ENCODE results near the gene NRXN3.

Gene NRXN3

DNA sequence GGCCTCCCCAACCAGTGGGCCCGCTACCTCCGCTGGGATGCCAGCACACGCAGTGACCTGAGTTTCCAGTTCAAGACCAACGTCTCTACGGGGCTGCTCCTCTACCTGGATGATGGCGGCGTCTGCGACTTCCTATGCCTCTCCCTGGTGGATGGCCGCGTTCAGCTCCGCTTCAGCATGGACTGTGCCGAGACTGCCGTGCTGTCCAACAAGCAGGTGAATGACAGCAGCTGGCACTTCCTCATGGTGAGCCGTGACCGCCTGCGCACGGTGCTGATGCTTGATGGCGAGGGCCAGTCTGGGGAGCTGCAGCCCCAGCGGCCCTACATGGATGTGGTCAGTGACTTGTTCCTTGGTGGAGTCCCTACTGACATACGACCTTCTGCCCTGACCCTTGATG lies 73.0 kb downstream of the NRXN3 start:
- Histone ChIP-seq H3K4me3 (ENCODE audit: severe bottlenecking) (no peak overlapping the region), H3K27ac (ENCODE audit: poor library complexity, severe bottlenecking) (no peak overlapping the region), H3K36me3 (ENCODE audit: low read depth) (no peaks in the 10 kb centered on the region), H3K4me1 (ENCODE audit: insufficient read depth, poor library complexity, severe bottlenecking) (no peaks in the 10 kb centered on the region), H3K27me3 (ENCODE audit: insufficient read depth, poor library complexity, severe bottlenecking) (peaks cover 46% of the 10 kb centered on the region), H3K9me3 (ENCODE audit: severe bottlenecking) (no peaks in the 10 kb centered on the region)
- DNase-seq (ENCODE audit: low spot score), result no peak
- ATAC-seq (ENCODE audit: low read depth), result no peak
- TF ChIP-seq, protein P1, sequence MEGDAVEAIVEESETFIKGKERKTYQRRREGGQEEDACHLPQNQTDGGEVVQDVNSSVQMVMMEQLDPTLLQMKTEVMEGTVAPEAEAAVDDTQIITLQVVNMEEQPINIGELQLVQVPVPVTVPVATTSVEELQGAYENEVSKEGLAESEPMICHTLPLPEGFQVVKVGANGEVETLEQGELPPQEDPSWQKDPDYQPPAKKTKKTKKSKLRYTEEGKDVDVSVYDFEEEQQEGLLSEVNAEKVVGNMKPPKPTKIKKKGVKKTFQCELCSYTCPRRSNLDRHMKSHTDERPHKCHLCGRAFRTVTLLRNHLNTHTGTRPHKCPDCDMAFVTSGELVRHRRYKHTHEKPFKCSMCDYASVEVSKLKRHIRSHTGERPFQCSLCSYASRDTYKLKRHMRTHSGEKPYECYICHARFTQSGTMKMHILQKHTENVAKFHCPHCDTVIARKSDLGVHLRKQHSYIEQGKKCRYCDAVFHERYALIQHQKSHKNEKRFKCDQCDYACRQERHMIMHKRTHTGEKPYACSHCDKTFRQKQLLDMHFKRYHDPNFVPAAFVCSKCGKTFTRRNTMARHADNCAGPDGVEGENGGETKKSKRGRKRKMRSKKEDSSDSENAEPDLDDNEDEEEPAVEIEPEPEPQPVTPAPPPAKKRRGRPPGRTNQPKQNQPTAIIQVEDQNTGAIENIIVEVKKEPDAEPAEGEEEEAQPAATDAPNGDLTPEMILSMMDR (IDR thresholded peaks at IDR 0.05; ENCODE audit: poor library complexity, severe bottlenecking), result no peak

DNA sequence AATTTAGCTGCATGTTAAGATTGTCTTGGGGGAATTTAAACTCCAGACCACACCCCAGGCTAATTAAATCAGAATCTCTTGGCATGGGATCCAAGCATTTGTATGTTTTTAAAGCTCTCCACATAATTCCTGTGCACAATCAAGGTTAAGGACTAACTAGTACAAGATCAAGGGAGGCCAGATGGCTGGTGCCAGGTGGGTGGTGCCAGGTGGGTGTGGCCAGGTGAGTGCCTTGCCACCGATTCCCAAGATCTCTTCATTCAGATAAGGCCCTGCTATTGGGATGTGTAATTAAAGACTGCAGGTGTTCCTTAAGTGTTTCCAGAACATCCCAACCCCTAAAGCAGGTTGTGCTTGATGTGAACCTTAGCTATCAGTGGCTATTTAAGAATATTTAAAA lies 75.1 kb downstream of the NRXN3 start:
- DNase-seq (ENCODE audit: low spot score) (no peak), ATAC-seq (ENCODE audit: low read depth) (no peak)
- peaks cover 40% of the 10 kb centered on the region for H3K27me3 ChIP-seq (ENCODE audit: insufficient read depth, poor library complexity, severe bottlenecking)
- H3K27ac ChIP-seq (ENCODE audit: poor library complexity, severe bottlenecking), result no peak overlapping the region
- H3K4me1 ChIP-seq (ENCODE audit: insufficient read depth, poor library complexity, severe bottlenecking), result no peaks in the 10 kb centered on the region
- H3K4me3 ChIP-seq (ENCODE audit: severe bottlenecking), result no peak overlapping the region
- no peaks in the 10 kb centered on the region for H3K9me3 ChIP-seq (ENCODE audit: severe bottlenecking)
- TF ChIP-seq, protein P1 (IDR thresholded peaks at IDR 0.05; ENCODE audit: poor library complexity, severe bottlenecking), result no peak
- H3K36me3 ChIP-seq (ENCODE audit: low read depth), result no peaks in the 10 kb centered on the region

DNA sequence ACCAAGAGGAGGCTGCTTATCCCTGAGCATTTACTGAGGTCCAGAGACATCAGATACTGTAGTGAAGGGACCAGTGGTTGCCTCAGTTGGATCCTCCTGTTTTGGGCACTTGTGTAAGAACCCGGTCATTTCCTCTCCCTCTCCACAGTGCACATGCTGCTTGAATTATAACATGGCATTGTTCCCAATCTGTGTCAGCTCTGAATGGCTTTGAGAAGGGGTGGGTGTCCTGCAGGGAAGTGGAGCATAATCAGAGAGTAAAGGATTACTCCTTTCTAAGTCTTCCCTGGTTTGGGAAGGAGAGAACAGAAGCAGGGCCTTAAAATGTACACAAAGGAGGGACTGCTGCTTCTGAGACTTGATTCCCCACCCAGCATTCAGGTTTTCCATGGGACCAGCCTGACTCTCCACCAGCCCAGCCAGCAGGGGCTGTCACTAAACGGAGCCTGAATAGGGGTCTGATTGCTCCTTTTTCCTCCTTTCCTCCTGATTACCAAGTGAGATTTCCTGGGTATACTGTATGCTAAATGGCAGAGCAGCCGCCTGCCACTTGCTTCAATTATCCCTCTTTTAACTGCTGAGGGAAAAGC lies 78.4 kb downstream of the NRXN3 start:
- Histone ChIP-seq H3K9me3 (ENCODE audit: severe bottlenecking) (no peaks in the 10 kb centered on the region), H3K4me1 (ENCODE audit: insufficient read depth, poor library complexity, severe bottlenecking) (no peaks in the 10 kb centered on the region), H3K27ac (ENCODE audit: poor library complexity, severe bottlenecking) (no peak overlapping the region), H3K4me3 (ENCODE audit: severe bottlenecking) (no peak overlapping the region), H3K27me3 (ENCODE audit: insufficient read depth, poor library complexity, severe bottlenecking) (peaks cover 32% of the 10 kb centered on the region), H3K36me3 (ENCODE audit: low read depth) (no peaks in the 10 kb centered on the region)
- ATAC-seq (ENCODE audit: low read depth), result no peak
- no peak for DNase-seq (ENCODE audit: low spot score)
- TF ChIP-seq, protein P1 (IDR thresholded peaks at IDR 0.05; ENCODE audit: poor library complexity, severe bottlenecking), result no peak

DNA sequence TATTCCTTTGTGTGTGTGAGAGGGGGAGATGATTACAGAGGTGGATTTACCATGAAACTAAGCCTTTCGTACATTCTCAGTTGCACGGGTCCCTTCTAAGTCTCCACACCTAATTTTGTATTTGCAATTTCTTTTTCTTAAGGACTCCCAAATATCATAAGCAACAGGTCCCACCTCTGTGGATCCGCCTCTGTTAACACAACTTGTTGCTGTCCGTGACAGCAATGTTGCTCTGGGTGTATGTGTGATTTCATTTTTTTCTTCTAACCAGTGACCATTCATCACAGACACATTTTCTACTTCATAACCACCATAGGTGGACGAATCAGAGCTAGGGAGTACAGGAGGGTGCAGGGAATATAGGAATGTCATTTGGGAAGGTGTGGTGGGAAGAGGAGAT lies 81.1 kb downstream of the NRXN3 start:
- no peak for DNase-seq (ENCODE audit: low spot score)
- ATAC-seq (ENCODE audit: low read depth), result no peak
- Histone ChIP-seq H3K4me3 (ENCODE audit: severe bottlenecking) (no peak overlapping the region), H3K27ac (ENCODE audit: poor library complexity, severe bottlenecking) (no peak overlapping the region), H3K36me3 (ENCODE audit: low read depth) (no peaks in the 10 kb centered on the region), H3K9me3 (ENCODE audit: severe bottlenecking) (no peaks in the 10 kb centered on the region), H3K4me1 (ENCODE audit: insufficient read depth, poor library complexity, severe bottlenecking) (peaks cover 21% of the 10 kb centered on the region), H3K27me3 (ENCODE audit: insufficient read depth, poor library complexity, severe bottlenecking) (peaks cover 25% of the 10 kb centered on the region)
- TF ChIP-seq, protein P1 (IDR thresholded peaks at IDR 0.05; ENCODE audit: poor library complexity, severe bottlenecking), result no peak

DNA sequence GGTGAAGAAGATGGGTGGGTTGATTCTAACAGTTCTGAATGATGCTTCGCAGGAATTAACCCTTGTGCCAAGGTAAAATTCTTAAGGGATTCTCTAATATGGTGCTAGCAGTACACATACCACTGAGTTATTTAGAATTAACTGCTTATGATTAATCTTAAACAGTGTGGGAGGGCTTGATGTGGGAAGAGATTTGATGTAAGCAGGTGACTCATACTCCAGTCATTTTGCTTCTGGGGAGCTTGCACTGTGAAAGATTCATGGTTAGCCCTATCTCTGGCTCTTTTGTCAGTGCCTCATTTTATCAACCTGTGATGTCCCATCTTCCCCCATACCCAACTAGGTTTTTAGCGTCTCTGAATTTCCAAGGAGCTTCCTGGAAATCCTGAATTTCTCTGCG lies 83.8 kb downstream of the NRXN3 start:
- ATAC-seq (ENCODE audit: low read depth) (peak; percentile 95), DNase-seq (ENCODE audit: low spot score) (no peak)
- TF ChIP-seq, protein P1 (IDR thresholded peaks at IDR 0.05; ENCODE audit: poor library complexity, severe bottlenecking), result no peak
- H3K27me3 ChIP-seq (ENCODE audit: insufficient read depth, poor library complexity, severe bottlenecking), result peaks cover 11% of the 10 kb centered on the region
- H3K27ac ChIP-seq (ENCODE audit: poor library complexity, severe bottlenecking), result peak overlapping the region; percentile 66
- H3K9me3 ChIP-seq (ENCODE audit: severe bottlenecking), result no peaks in the 10 kb centered on the region
- no peak overlapping the region for H3K4me3 ChIP-seq (ENCODE audit: severe bottlenecking)
- H3K36me3 ChIP-seq (ENCODE audit: low read depth), result no peaks in the 10 kb centered on the region
- H3K4me1 ChIP-seq (ENCODE audit: insufficient read depth, poor library complexity, severe bottlenecking), result peaks cover 21% of the 10 kb centered on the region

Measured in RWPE2 (cell line).